ENCODE measurements around the gene ERMARD.

DNA sequence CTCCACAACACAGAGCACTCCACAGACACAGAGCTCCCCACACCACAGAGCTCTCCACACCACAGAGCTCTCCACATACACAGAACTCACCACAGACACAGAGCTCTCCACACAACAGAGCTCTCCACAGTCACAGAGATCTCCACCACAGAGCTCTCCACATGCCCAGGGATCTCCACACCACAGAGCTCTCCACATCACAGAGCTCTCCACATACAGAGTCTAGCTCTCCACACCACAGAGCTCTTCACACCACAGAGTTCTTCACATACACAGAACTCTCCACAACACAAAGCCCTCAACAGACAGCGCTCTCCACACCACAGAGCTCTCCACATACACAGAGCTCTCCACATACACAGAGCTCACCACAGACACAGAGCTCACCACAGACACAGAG, 55.3 kb downstream of the ERMARD start:
- TF ChIP-seq, protein P1, sequence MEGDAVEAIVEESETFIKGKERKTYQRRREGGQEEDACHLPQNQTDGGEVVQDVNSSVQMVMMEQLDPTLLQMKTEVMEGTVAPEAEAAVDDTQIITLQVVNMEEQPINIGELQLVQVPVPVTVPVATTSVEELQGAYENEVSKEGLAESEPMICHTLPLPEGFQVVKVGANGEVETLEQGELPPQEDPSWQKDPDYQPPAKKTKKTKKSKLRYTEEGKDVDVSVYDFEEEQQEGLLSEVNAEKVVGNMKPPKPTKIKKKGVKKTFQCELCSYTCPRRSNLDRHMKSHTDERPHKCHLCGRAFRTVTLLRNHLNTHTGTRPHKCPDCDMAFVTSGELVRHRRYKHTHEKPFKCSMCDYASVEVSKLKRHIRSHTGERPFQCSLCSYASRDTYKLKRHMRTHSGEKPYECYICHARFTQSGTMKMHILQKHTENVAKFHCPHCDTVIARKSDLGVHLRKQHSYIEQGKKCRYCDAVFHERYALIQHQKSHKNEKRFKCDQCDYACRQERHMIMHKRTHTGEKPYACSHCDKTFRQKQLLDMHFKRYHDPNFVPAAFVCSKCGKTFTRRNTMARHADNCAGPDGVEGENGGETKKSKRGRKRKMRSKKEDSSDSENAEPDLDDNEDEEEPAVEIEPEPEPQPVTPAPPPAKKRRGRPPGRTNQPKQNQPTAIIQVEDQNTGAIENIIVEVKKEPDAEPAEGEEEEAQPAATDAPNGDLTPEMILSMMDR (IDR thresholded peaks at IDR 0.05): no peak
- TF ChIP-seq POLR2A (IDR thresholded peaks at IDR 0.05): no peak

All from esophagus squamous epithelium (tissue), 4 donors.